Keratinocyte (primary cell): Measurements from ENCODE around the gene NDUFB6.

Experiments used
- EZH2 ChIP-seq: IDR thresholded peaks from one replicate; pipeline ENCODE4 v1.6.1; 2012; ENCODE audit warnings: inconsistent platforms, mild to moderate bottlenecking, low read length, moderate library complexity
- TF ChIP-seq, protein P1 (sequence below), 3 experiments: IDR thresholded peaks in 1 of 3; conservative IDR thresholded peaks in 1 of 3; optimal IDR thresholded peaks in 1 of 3; 2 replicates in 2 of 3; 3 replicates in 1 of 3; pipeline versions ENCODE3 to v1.5.1; 2011; ENCODE audit warnings: low read length in 3 of 3, mild to moderate bottlenecking in 3 of 3, moderate library complexity in 2 of 3, control low read depth in 1 of 3, inconsistent platforms in 1 of 3; ENCODE audit not compliant: insufficient read depth in 2 of 3; ENCODE audit errors: extremely low read depth in 1 of 3

GRCh38 chr9:32518276-32518675 is 54.7 kb downstream of the NDUFB6 start:
- TF ChIP-seq, protein P1, sequence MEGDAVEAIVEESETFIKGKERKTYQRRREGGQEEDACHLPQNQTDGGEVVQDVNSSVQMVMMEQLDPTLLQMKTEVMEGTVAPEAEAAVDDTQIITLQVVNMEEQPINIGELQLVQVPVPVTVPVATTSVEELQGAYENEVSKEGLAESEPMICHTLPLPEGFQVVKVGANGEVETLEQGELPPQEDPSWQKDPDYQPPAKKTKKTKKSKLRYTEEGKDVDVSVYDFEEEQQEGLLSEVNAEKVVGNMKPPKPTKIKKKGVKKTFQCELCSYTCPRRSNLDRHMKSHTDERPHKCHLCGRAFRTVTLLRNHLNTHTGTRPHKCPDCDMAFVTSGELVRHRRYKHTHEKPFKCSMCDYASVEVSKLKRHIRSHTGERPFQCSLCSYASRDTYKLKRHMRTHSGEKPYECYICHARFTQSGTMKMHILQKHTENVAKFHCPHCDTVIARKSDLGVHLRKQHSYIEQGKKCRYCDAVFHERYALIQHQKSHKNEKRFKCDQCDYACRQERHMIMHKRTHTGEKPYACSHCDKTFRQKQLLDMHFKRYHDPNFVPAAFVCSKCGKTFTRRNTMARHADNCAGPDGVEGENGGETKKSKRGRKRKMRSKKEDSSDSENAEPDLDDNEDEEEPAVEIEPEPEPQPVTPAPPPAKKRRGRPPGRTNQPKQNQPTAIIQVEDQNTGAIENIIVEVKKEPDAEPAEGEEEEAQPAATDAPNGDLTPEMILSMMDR (optimal IDR thresholded peaks at IDR 0.05 in 1 of 3, IDR thresholded peaks at IDR 0.05 in 1 of 3, conservative IDR thresholded peaks at IDR 0.05 in 1 of 3; ENCODE audit: extremely low read depth in 1 of 3, insufficient read depth in 2 of 3, low read length in 3 of 3), result no peak
- TF ChIP-seq EZH2, result no peak
